ENCODE data around the gene DAB2IP.

- TF ChIP-seq CTCF (conservative IDR thresholded peaks at IDR 0.05; ENCODE audit: low read length), result no peak
- TF ChIP-seq EZH2phosphoT487 (IDR thresholded peaks at IDR 0.05; ENCODE audit: borderline replicate concordance), result no peak
Measured at GRCh38 chr9:121628401-121628800, 23.0 kb upstream of the DAB2IP start.
